Keratinocyte (primary cell): ENCODE results near the gene DDX6. TPM values are rescaled to one million over a fixed set of nuclear protein-coding genes. Genes with fewer than 3 reads are reported as not detected.
A peak's percentile ranks its signal among the peaks of the same experiment; 100 is the strongest.

Experiments used
- DNase-seq: peaks from one replicate; pipeline ENCODE4 v3.0.0-alpha.2; 2011; ENCODE audit warnings: low read depth, missing footprints, low spot score
- FAIRE-seq: peaks from 2 replicates; lab custom pipeline; 2011; peaks lifted over from hg19 to GRCh38; lab: Jason Lieb, UNC
- H2AFZ ChIP-seq: 2 replicates; pipeline ENCODE4 v1.6.0; 2012; ENCODE audit warnings: low read length, control low read depth, inconsistent platforms; ENCODE audit not compliant: control insufficient read depth
- H3K27ac ChIP-seq: 2 replicates; pipeline ENCODE4 v1.5.1; 2011; ENCODE audit warnings: low read length; ENCODE audit not compliant: control insufficient read depth, insufficient read depth
- H3K27me3 ChIP-seq: 3 replicates; pipeline ENCODE4 v1.6.0; 2011; ENCODE audit warnings: low read length; ENCODE audit not compliant: control insufficient read depth, insufficient read depth; ENCODE audit errors: extremely low read depth
- H3K36me3 ChIP-seq, 2 experiments: 2 replicates in 1 of 2; 3 replicates in 1 of 2; pipeline ENCODE4 v1.5.1; 2011; ENCODE audit warnings: low read length in 2 of 2, mild to moderate bottlenecking in 1 of 2; ENCODE audit not compliant: control insufficient read depth in 2 of 2, insufficient read depth in 2 of 2; ENCODE audit errors: extremely low read depth in 1 of 2
- H3K4me1 ChIP-seq: 3 replicates; pipeline ENCODE4 v1.5.1; 2011; ENCODE audit warnings: low read length; ENCODE audit not compliant: control insufficient read depth, insufficient read depth; ENCODE audit errors: extremely low read depth
- H3K4me2 ChIP-seq: 3 replicates; pipeline ENCODE4 v1.6.0; 2011; ENCODE audit warnings: low read depth, low read length; ENCODE audit not compliant: control insufficient read depth, insufficient read depth; ENCODE audit errors: extremely low read depth
- H3K4me3 ChIP-seq, 3 experiments: fragments of 200-600 bp in 1 of 3; sonication (generic) in 1 of 3; 2 replicates in 2 of 3; 3 replicates in 1 of 3; pipeline ENCODE4 v1.5.1; 2011 to 2016; ENCODE audit warnings: low read length in 3 of 3, mild to moderate bottlenecking in 3 of 3, control low read depth in 2 of 3, inconsistent platforms in 1 of 3, low read depth in 1 of 3, mixed read lengths in 1 of 3, mixed run types in 1 of 3, moderate library complexity in 1 of 3; ENCODE audit not compliant: control insufficient read depth in 2 of 3, insufficient read depth in 2 of 3; ENCODE audit errors: extremely low read depth in 1 of 3
- H3K79me2 ChIP-seq: 2 replicates; pipeline ENCODE4 v1.6.0; 2012; ENCODE audit warnings: low read length; ENCODE audit not compliant: control insufficient read depth, insufficient read depth
- H3K9ac ChIP-seq: 3 replicates; pipeline ENCODE4 v1.6.0; 2011; ENCODE audit warnings: low read length; ENCODE audit not compliant: control insufficient read depth, insufficient read depth; ENCODE audit errors: extremely low read depth
- H3K9me1 ChIP-seq: 3 replicates; pipeline ENCODE4 v1.6.0; 2011; ENCODE audit warnings: low read length; ENCODE audit not compliant: control insufficient read depth, insufficient read depth; ENCODE audit errors: extremely low read depth
- H3K9me3 ChIP-seq: 2 replicates; pipeline ENCODE4 v1.5.1; 2012; ENCODE audit warnings: low read depth, low read length; ENCODE audit not compliant: control insufficient read depth
- H4K20me1 ChIP-seq: 3 replicates; pipeline ENCODE4 v1.6.0; 2011; ENCODE audit warnings: low read length; ENCODE audit not compliant: control insufficient read depth, insufficient read depth; ENCODE audit errors: extremely low read depth
- EZH2 ChIP-seq: IDR thresholded peaks from one replicate; pipeline ENCODE4 v1.6.1; 2012; ENCODE audit warnings: inconsistent platforms, mild to moderate bottlenecking, low read length, moderate library complexity
- dilution Hi-C: fragments of 300-500 bp; cut with MboI; formaldehyde crosslinking; loops from one replicate; pipeline ENCODE4 v1.7.0; 2020; ENCODE audit warnings: low sequenced_read_pairs; ENCODE audit not compliant: extremely low pct_ligation_motif_present
- polyA plus RNA-seq, 5 experiments: library from polyadenylated mRNA; depleted of rRNA in 3 of 5; stranded (reverse) in 3 of 5; stranded (forward) in 1 of 5; unstranded in 1 of 5; fragments of >200 nt; gene quantifications; 1 replicate in 1 of 5; 2 replicates in 3 of 5; 3 replicates in 1 of 5; pipeline versions ENCODE4 v1.2.1 to v1.2.3, GENCODE V29; 2011 to 2012; ENCODE audit warnings: missing spikeins in 2 of 5, low read depth in 1 of 5, low replicate concordance in 1 of 5
- TF ChIP-seq, protein P1 (sequence below), 3 experiments: IDR thresholded peaks in 1 of 3; conservative IDR thresholded peaks in 1 of 3; optimal IDR thresholded peaks in 1 of 3; 2 replicates in 2 of 3; 3 replicates in 1 of 3; pipeline versions ENCODE3 to v1.5.1; 2011; ENCODE audit warnings: low read length in 3 of 3, mild to moderate bottlenecking in 3 of 3, moderate library complexity in 2 of 3, control low read depth in 1 of 3, inconsistent platforms in 1 of 3; ENCODE audit not compliant: insufficient read depth in 2 of 3; ENCODE audit errors: extremely low read depth in 1 of 3

Gene DDX6
- polyA plus RNA-seq, 1 donor (not counting 4 experiments of a cell fraction or from before 2014, with no cell fraction given) = 58.0 TPM

DNA sequence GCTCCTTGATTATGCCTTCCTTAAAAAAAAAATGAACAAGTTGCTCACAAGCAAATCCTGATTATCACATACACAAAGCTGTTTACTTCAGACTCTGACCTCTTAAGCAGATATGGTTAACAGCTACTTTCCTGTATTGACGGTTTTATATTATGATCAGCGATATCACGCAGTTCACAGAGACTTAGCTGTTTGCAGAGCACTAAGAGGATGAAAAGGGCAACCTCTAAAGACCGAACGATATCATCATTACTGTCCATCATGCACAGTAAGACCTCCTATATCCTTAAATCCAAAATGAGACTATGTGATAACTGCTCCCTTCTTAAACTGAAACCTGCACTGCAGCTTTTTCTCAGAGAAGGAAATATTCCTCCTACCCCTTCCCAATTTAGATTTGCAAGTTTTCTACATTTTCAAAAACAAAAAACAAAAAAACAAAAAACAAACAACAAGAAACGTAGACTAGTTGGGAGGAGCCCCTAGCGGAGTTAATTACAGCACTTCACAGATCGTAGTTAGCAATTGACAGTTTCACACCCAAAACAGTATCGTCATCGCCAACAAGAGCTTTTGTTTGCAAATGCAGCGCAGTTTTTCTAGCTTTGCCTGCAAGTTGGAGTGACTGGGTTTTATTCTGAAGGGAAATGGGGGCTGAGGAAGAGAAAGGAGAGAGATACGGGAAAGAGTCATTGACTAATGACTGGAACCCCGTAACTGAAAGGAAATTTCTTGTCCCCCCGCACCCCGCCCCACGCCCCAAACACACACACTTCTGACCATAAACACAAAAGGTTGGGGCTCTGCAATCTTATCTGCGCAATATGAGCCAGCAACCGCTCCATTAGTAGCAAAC is 1.2 kb downstream of the DDX6 start:
- Histone ChIP-seq H3K79me2 (peaks cover 63% of the 10 kb centered on the region), H2AFZ (no peak overlapping the region), H3K4me2 (peak overlapping the region; percentile 89), H3K4me1 (peaks cover 21% of the 10 kb centered on the region), H3K4me3 (peak overlapping the region; percentile 72 to 91 (median 74)), H3K9ac (peak overlapping the region; percentile 98), H3K9me3 (no peaks in the 10 kb centered on the region), H3K9me1 (no peaks in the 10 kb centered on the region), H4K20me1 (peaks cover 7% of the 10 kb centered on the region), H3K27me3 (no peaks in the 10 kb centered on the region), H3K27ac (peak overlapping the region; percentile 91), H3K36me3 (peaks cover 0 to under 1% of the 10 kb centered on the region in 2 experiments)
- no peak for DNase-seq
- TF ChIP-seq, protein P1, sequence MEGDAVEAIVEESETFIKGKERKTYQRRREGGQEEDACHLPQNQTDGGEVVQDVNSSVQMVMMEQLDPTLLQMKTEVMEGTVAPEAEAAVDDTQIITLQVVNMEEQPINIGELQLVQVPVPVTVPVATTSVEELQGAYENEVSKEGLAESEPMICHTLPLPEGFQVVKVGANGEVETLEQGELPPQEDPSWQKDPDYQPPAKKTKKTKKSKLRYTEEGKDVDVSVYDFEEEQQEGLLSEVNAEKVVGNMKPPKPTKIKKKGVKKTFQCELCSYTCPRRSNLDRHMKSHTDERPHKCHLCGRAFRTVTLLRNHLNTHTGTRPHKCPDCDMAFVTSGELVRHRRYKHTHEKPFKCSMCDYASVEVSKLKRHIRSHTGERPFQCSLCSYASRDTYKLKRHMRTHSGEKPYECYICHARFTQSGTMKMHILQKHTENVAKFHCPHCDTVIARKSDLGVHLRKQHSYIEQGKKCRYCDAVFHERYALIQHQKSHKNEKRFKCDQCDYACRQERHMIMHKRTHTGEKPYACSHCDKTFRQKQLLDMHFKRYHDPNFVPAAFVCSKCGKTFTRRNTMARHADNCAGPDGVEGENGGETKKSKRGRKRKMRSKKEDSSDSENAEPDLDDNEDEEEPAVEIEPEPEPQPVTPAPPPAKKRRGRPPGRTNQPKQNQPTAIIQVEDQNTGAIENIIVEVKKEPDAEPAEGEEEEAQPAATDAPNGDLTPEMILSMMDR (optimal IDR thresholded peaks at IDR 0.05 in 1 of 3, IDR thresholded peaks at IDR 0.05 in 1 of 3, conservative IDR thresholded peaks at IDR 0.05 in 1 of 3; ENCODE audit: extremely low read depth in 1 of 3, insufficient read depth in 2 of 3, low read length in 3 of 3) = no peak
- TF ChIP-seq EZH2 = no peak
- no peak for FAIRE-seq
- dilution Hi-C loops = no loop called here

DNA sequence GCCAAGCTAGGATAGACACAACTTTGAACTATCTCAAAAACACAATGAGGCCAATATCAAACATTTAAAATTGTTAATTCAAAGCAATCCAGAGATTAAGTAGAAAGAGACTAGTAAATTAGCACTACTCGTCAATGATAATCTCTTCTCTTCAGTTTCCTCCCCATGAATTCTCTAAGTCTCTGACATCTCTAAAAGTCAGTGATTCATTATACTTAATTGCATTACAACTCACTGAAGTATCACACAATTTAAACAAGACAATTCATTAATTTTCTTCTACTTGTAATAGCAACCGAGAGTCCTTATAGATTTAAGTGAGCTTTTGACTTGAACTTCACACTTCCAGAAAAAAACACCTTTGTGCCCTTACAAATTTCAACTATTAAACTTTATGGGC is 4.3 kb downstream of the DDX6 start:
- Histone ChIP-seq H3K79me2 (peaks cover 94% of the 10 kb centered on the region), H3K9me1 (no peaks in the 10 kb centered on the region), H3K9me3 (no peaks in the 10 kb centered on the region), H3K27ac (no peak overlapping the region), H3K9ac (no peak overlapping the region), H3K4me2 (no peak overlapping the region), H3K4me1 (peaks cover 11% of the 10 kb centered on the region), H3K27me3 (no peaks in the 10 kb centered on the region), H3K4me3 (no peak overlapping the region), H3K36me3 (peaks cover 2 to 5% of the 10 kb centered on the region in 2 experiments), H2AFZ (no peak overlapping the region), H4K20me1 (peaks cover 7% of the 10 kb centered on the region)
- FAIRE-seq = no peak
- DNase-seq = no peak
- TF ChIP-seq, protein P1 (optimal IDR thresholded peaks at IDR 0.05 in 1 of 3, IDR thresholded peaks at IDR 0.05 in 1 of 3, conservative IDR thresholded peaks at IDR 0.05 in 1 of 3; ENCODE audit: extremely low read depth in 1 of 3, insufficient read depth in 2 of 3, low read length in 3 of 3) = no peak
- TF ChIP-seq EZH2 = no peak
- dilution Hi-C loops = no loop called here
